Measurements from ENCODE around the gene CREB3L1.

DNA sequence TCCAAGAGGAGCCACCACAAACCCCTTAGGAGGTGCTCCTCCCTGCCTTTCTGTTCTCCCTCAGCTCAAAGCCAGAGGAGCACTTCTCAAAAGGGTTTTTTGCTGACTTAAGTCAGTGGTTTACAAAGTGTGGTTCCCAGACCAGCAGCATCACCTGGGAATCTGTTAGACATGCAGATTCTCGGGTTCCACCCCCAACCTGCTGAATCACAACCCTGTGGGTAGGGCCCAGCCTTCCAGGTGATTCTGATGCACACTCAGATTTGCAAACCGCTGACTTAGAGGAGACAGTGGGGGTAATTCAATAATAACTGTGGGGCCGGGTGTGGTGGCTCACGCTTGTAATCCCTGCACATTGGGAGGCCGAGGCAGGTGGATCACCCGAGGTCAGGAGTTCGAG, 22.8 kb downstream of the CREB3L1 start:
- TF ChIP-seq POLR2AphosphoS5 (IDR thresholded peaks at IDR 0.05; ENCODE audit: borderline replicate concordance, low read depth, low read length), result no peak
- no peak for TF ChIP-seq EZH2 (IDR thresholded peaks at IDR 0.05)

All from SK-N-MC (cell line).